Keratinocyte (primary cell): ENCODE measurements around the gene AOC1. TPM values are rescaled to one million over a fixed set of nuclear protein-coding genes. Genes with fewer than 3 reads are reported as not detected.

Experiments used
- DNase-seq: peaks from one replicate; pipeline ENCODE4 v3.0.0-alpha.2; 2011; ENCODE audit warnings: low read depth, missing footprints, low spot score
- FAIRE-seq: peaks from 2 replicates; lab custom pipeline; 2011; peaks lifted over from hg19 to GRCh38; lab: Jason Lieb, UNC
- H2AFZ ChIP-seq: 2 replicates; pipeline ENCODE4 v1.6.0; 2012; ENCODE audit warnings: low read length, control low read depth, inconsistent platforms; ENCODE audit not compliant: control insufficient read depth
- H3K27ac ChIP-seq: 2 replicates; pipeline ENCODE4 v1.5.1; 2011; ENCODE audit warnings: low read length; ENCODE audit not compliant: control insufficient read depth, insufficient read depth
- H3K27me3 ChIP-seq: 3 replicates; pipeline ENCODE4 v1.6.0; 2011; ENCODE audit warnings: low read length; ENCODE audit not compliant: control insufficient read depth, insufficient read depth; ENCODE audit errors: extremely low read depth
- H3K36me3 ChIP-seq, 2 experiments: 2 replicates in 1 of 2; 3 replicates in 1 of 2; pipeline ENCODE4 v1.5.1; 2011; ENCODE audit warnings: low read length in 2 of 2, mild to moderate bottlenecking in 1 of 2; ENCODE audit not compliant: control insufficient read depth in 2 of 2, insufficient read depth in 2 of 2; ENCODE audit errors: extremely low read depth in 1 of 2
- H3K4me1 ChIP-seq: 3 replicates; pipeline ENCODE4 v1.5.1; 2011; ENCODE audit warnings: low read length; ENCODE audit not compliant: control insufficient read depth, insufficient read depth; ENCODE audit errors: extremely low read depth
- H3K4me2 ChIP-seq: 3 replicates; pipeline ENCODE4 v1.6.0; 2011; ENCODE audit warnings: low read depth, low read length; ENCODE audit not compliant: control insufficient read depth, insufficient read depth; ENCODE audit errors: extremely low read depth
- H3K4me3 ChIP-seq, 3 experiments: fragments of 200-600 bp in 1 of 3; sonication (generic) in 1 of 3; 2 replicates in 2 of 3; 3 replicates in 1 of 3; pipeline ENCODE4 v1.5.1; 2011 to 2016; ENCODE audit warnings: low read length in 3 of 3, mild to moderate bottlenecking in 3 of 3, control low read depth in 2 of 3, inconsistent platforms in 1 of 3, low read depth in 1 of 3, mixed read lengths in 1 of 3, mixed run types in 1 of 3, moderate library complexity in 1 of 3; ENCODE audit not compliant: control insufficient read depth in 2 of 3, insufficient read depth in 2 of 3; ENCODE audit errors: extremely low read depth in 1 of 3
- H3K79me2 ChIP-seq: 2 replicates; pipeline ENCODE4 v1.6.0; 2012; ENCODE audit warnings: low read length; ENCODE audit not compliant: control insufficient read depth, insufficient read depth
- H3K9ac ChIP-seq: 3 replicates; pipeline ENCODE4 v1.6.0; 2011; ENCODE audit warnings: low read length; ENCODE audit not compliant: control insufficient read depth, insufficient read depth; ENCODE audit errors: extremely low read depth
- H3K9me1 ChIP-seq: 3 replicates; pipeline ENCODE4 v1.6.0; 2011; ENCODE audit warnings: low read length; ENCODE audit not compliant: control insufficient read depth, insufficient read depth; ENCODE audit errors: extremely low read depth
- H3K9me3 ChIP-seq: 2 replicates; pipeline ENCODE4 v1.5.1; 2012; ENCODE audit warnings: low read depth, low read length; ENCODE audit not compliant: control insufficient read depth
- H4K20me1 ChIP-seq: 3 replicates; pipeline ENCODE4 v1.6.0; 2011; ENCODE audit warnings: low read length; ENCODE audit not compliant: control insufficient read depth, insufficient read depth; ENCODE audit errors: extremely low read depth
- CTCF ChIP-seq, 3 experiments: IDR thresholded peaks in 1 of 3; conservative IDR thresholded peaks in 1 of 3; optimal IDR thresholded peaks in 1 of 3; 2 replicates in 2 of 3; 3 replicates in 1 of 3; pipeline versions ENCODE3 to v1.5.1; 2011; ENCODE audit warnings: low read length in 3 of 3, mild to moderate bottlenecking in 3 of 3, moderate library complexity in 2 of 3, control low read depth in 1 of 3, inconsistent platforms in 1 of 3; ENCODE audit not compliant: insufficient read depth in 2 of 3; ENCODE audit errors: extremely low read depth in 1 of 3
- EZH2 ChIP-seq: IDR thresholded peaks from one replicate; pipeline ENCODE4 v1.6.1; 2012; ENCODE audit warnings: inconsistent platforms, mild to moderate bottlenecking, low read length, moderate library complexity
- dilution Hi-C: fragments of 300-500 bp; cut with MboI; formaldehyde crosslinking; loops from one replicate; pipeline ENCODE4 v1.7.0; 2020; ENCODE audit warnings: low sequenced_read_pairs; ENCODE audit not compliant: extremely low pct_ligation_motif_present
- polyA minus RNA-seq, 3 experiments: library from RNA; depleted of rRNA, polyadenylated mRNA; stranded (reverse); fragments of >200 nt; gene quantifications; 1 replicate in 1 of 3; 2 replicates in 1 of 3; 3 replicates in 1 of 3; pipeline ENCODE4 v1.2.3, GENCODE V29; 2011
- polyA plus RNA-seq, 5 experiments: library from polyadenylated mRNA; depleted of rRNA in 3 of 5; stranded (reverse) in 3 of 5; stranded (forward) in 1 of 5; unstranded in 1 of 5; fragments of >200 nt; gene quantifications; 1 replicate in 1 of 5; 2 replicates in 3 of 5; 3 replicates in 1 of 5; pipeline versions ENCODE4 v1.2.1 to v1.2.3, GENCODE V29; 2011 to 2012; ENCODE audit warnings: missing spikeins in 2 of 5, low read depth in 1 of 5, low replicate concordance in 1 of 5

AOC1 gene
- polyA plus RNA-seq: not detected in 3 replicates
- not detected for polyA plus RNA-seq (2011; ENCODE audit: low read depth)
- polyA plus RNA-seq (2011; cell fraction: cytosol; rRNA removed): not detected in 2 replicates
- polyA plus RNA-seq (2011; cell fraction: nucleus; rRNA removed): not detected in 2 replicates
- not detected in 2 replicates for polyA plus RNA-seq (2012; ENCODE audit: low replicate concordance)
- polyA minus RNA-seq: not detected in 3 replicates
- polyA minus RNA-seq (2011; cell fraction: cytosol; rRNA and poly(A)+ RNA removed): not detected
- not detected in 2 replicates for polyA minus RNA-seq (2011; cell fraction: nucleus; rRNA and poly(A)+ RNA removed)

- H3K4me3 ChIP-seq: no peak within 1 kb of the TSS
- H3K4me2 ChIP-seq: no peak within 1 kb of the TSS
- no peak within 1 kb of the TSS for H3K27ac ChIP-seq
- dilution Hi-C loops: no loop called here
- H3K9me1 ChIP-seq: no peaks in the 10 kb centered on the region
- DNase-seq (no peak), FAIRE-seq (no peak)
- TF ChIP-seq EZH2 (no peak), CTCF (optimal IDR thresholded peaks at IDR 0.05 in 1 of 3, IDR thresholded peaks at IDR 0.05 in 1 of 3, conservative IDR thresholded peaks at IDR 0.05 in 1 of 3; ENCODE audit: extremely low read depth in 1 of 3, insufficient read depth in 2 of 3, low read length in 3 of 3) (no peak)
- H4K20me1 ChIP-seq: no peaks in the 10 kb centered on the region
- no peak within 1 kb of the TSS for H2AFZ ChIP-seq
- H3K36me3 ChIP-seq: no peaks in the 10 kb centered on the region
- H3K79me2 ChIP-seq: no peaks in the 10 kb centered on the region
- H3K27me3 ChIP-seq: peaks cover 6% of the 10 kb centered on the region
- H3K4me1 ChIP-seq: peaks cover 3% of the 10 kb centered on the region
- H3K9me3 ChIP-seq: no peaks in the 10 kb centered on the region
- no peak within 1 kb of the TSS for H3K9ac ChIP-seq
Measured at GRCh38 chr7:150852371-150852905, at the start of gene AOC1. Gene AOC1 (plus strand): TSS chr7:150852517. CDS start chr7:150856471, 3,954 bp downstream.

- Histone ChIP-seq H3K4me2 (no peak overlapping the region), H2AFZ (no peak overlapping the region), H4K20me1 (no peaks in the 10 kb centered on the region), H3K79me2 (no peaks in the 10 kb centered on the region), H3K4me3 (no peak overlapping the region), H3K36me3 (no peaks in the 10 kb centered on the region), H3K9me3 (no peaks in the 10 kb centered on the region), H3K9ac (no peak overlapping the region), H3K9me1 (no peaks in the 10 kb centered on the region), H3K27ac (no peak overlapping the region), H3K27me3 (peaks cover 45% of the 10 kb centered on the region), H3K4me1 (no peaks in the 10 kb centered on the region)
- DNase-seq: no peak
- TF ChIP-seq EZH2: no peak
- no peak for TF ChIP-seq CTCF (optimal IDR thresholded peaks at IDR 0.05 in 1 of 3, IDR thresholded peaks at IDR 0.05 in 1 of 3, conservative IDR thresholded peaks at IDR 0.05 in 1 of 3; ENCODE audit: extremely low read depth in 1 of 3, insufficient read depth in 2 of 3, low read length in 3 of 3)
- no peak for FAIRE-seq
- dilution Hi-C loops: no loop called here
Measured at GRCh38 chr7:150803161-150803860, 49.0 kb upstream of the AOC1 start.
